AG04450 (cell line): ENCODE data around the gene GRIN2C. TPM values are rescaled to one million over a fixed set of nuclear protein-coding genes. Genes with fewer than 3 reads are reported as not detected.

Experiments
- CTCF ChIA-PET: fragments of 300-600, 350-600 bp; formaldehyde crosslinking; extraction: SDS; loops from one replicate; lab custom pipeline; 2022; ENCODE audit warnings: antibody characterized with exemption, inconsistent platforms; lab: Charles Lee
- POLR2A ChIA-PET: fragments of 350-600 bp; formaldehyde crosslinking; extraction: SDS; loops from one replicate; lab custom pipeline; 2021; ENCODE audit warnings: antibody characterized with exemption, inconsistent platforms; lab: Yijun Ruan, JAX
- DNase-seq: peaks from one replicate; pipeline ENCODE4 v3.0.0-alpha.2; 2011; ENCODE audit warnings: low read depth, low spot score
- H3K27ac ChIP-seq: one replicate; pipeline ENCODE4 v1.5.1; 2012; ENCODE audit warnings: low read depth, low read length, control low read depth
- H3K27me3 ChIP-seq: one replicate; pipeline ENCODE4 v1.6.0; 2012; ENCODE audit warnings: low read length; ENCODE audit not compliant: control insufficient read depth, insufficient read depth
- H3K4me3 ChIP-seq: 2 replicates; pipeline ENCODE4 v1.5.1; 2011; ENCODE audit warnings: mild to moderate bottlenecking, low read depth, low read length, control low read depth
- H3K9me3 ChIP-seq: 2 replicates; pipeline ENCODE4 v1.5.1; 2012; ENCODE audit warnings: low read length; ENCODE audit not compliant: control insufficient read depth, insufficient read depth
- polyA plus RNA-seq: library from polyadenylated mRNA; depleted of rRNA; stranded (reverse); fragments of >200 nt; gene quantifications from 2 replicates; pipeline ENCODE4 v1.2.3, GENCODE V29; 2011
- TF ChIP-seq, protein P1 (sequence below): IDR thresholded peaks from 2 replicates; pipeline ENCODE4 v1.5.1; 2011; ENCODE audit warnings: low read depth, low read length, control low read depth, inconsistent platforms

The GRIN2C gene
- polyA plus RNA-seq, 1 experiment = not detected

DNA sequence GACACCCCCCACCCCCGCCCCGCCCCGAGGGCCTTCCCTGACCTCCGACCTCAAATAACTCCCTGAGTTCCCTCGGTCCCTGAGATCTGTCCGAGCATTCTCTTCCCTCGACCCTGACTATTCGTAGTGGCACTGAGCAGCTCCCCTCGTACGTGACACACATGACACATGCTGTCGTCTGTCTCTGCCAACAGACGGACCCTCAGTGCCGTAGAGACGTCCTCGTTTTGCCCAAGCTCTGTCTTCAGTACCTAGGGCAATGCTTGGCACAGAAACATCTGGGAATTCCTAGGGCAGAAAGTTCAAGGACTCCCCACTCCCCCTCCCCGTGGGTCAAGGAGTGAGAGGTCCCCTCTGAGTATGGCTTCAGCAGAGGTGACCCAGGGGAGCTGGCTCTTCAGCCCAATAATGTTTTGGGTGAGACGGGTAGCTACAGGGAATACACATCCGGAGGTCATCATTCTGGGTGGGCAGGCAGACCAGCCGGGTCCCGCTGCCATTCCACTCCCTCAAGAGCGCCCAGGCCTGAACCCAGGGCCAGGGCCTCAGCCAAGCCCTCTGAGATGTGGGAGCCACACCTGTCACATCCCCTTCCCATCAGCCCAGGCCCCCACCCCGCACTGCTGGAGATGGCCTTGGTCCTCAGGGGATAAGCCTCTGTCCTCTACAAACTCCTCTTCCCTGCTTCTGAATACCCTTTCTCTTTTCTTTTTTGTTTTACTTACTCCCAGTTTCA lies 34.4 kb upstream of the GRIN2C start:
- DNase-seq = no peak
- H3K27ac ChIP-seq = no peak overlapping the region
- ChIA-PET CTCF (interaction anchor here (0.6 kb wide), 1 partner anchor 67 kb away, joined by 3 read pairs; no protein-coding TSS in a partner anchor), POLR2A (interaction anchor here (1.4 kb wide), 1 partner anchor 21 kb away, joined by 4 read pairs; the partner anchor contains the start of gene FDXR)
- H3K9me3 ChIP-seq = no peaks in the 10 kb centered on the region
- H3K4me3 ChIP-seq = no peak overlapping the region
- H3K27me3 ChIP-seq = peaks cover 74% of the 10 kb centered on the region
- TF ChIP-seq, protein P1, sequence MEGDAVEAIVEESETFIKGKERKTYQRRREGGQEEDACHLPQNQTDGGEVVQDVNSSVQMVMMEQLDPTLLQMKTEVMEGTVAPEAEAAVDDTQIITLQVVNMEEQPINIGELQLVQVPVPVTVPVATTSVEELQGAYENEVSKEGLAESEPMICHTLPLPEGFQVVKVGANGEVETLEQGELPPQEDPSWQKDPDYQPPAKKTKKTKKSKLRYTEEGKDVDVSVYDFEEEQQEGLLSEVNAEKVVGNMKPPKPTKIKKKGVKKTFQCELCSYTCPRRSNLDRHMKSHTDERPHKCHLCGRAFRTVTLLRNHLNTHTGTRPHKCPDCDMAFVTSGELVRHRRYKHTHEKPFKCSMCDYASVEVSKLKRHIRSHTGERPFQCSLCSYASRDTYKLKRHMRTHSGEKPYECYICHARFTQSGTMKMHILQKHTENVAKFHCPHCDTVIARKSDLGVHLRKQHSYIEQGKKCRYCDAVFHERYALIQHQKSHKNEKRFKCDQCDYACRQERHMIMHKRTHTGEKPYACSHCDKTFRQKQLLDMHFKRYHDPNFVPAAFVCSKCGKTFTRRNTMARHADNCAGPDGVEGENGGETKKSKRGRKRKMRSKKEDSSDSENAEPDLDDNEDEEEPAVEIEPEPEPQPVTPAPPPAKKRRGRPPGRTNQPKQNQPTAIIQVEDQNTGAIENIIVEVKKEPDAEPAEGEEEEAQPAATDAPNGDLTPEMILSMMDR = no peak

DNA sequence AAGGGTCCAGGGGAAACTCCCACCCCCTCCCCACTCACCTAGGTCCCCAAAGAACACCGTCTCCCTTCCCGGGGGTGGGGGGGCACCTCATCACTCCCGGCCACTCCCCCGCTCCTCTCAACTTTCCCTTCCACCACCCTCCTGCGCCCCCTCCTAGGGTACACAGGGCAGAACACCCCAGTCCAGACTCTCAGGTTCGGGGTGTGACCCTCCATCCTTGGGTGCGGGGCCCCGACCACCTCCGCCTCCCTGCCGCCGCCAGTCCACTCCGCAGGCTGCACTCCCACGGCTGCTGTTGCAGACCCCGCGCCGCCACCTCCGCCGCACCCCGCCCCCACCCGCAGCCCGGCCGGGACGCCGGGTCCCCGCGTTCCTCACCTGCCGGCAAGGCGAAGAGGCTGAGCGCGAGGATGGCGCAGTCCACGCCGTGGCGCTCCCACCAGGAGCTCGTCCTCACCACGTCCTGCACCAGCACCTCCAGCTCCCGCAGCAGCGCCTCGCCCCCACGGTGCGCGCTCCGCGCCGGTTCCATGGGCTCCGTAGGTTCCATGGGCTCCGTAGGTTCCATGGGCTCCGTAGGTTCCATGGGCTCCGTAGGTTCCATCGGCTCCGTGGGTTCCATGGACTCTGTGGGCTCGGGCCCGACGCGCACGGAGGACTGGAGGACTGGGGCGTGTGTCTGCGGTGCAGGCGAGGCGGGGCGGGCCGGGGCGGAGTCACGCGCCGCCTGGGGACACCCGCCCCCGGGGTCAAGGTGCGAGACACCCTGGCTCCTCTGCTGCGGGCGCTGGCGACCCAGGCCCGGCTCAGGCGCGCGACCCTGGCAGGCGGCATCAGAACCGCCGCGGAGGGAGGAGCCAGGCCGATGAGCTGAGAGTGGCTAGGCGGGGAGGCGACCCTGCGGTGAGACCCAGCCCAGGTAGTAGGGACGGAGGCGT lies 33.6 kb upstream of the GRIN2C start, which contains the start of gene FADS6:
Gene FADS6 (minus strand): TSS at position 660 of the 938 bp plus-strand sequence. CDS start 38 bp downstream, at position 622.
- no peak within 1 kb of the TSS for H3K27ac ChIP-seq
- peaks cover 77% of the 10 kb centered on the region for H3K27me3 ChIP-seq
- H3K4me3 ChIP-seq = no peak within 1 kb of the TSS
- ChIA-PET CTCF (no interaction called here), POLR2A (interaction anchor here (1.4 kb wide), 1 partner anchor 20 kb away, joined by 4 read pairs; the partner anchor contains the start of gene FDXR)
- TF ChIP-seq, protein P1 = no peak
- no peak for DNase-seq
- H3K9me3 ChIP-seq = no peaks in the 10 kb centered on the region

DNA sequence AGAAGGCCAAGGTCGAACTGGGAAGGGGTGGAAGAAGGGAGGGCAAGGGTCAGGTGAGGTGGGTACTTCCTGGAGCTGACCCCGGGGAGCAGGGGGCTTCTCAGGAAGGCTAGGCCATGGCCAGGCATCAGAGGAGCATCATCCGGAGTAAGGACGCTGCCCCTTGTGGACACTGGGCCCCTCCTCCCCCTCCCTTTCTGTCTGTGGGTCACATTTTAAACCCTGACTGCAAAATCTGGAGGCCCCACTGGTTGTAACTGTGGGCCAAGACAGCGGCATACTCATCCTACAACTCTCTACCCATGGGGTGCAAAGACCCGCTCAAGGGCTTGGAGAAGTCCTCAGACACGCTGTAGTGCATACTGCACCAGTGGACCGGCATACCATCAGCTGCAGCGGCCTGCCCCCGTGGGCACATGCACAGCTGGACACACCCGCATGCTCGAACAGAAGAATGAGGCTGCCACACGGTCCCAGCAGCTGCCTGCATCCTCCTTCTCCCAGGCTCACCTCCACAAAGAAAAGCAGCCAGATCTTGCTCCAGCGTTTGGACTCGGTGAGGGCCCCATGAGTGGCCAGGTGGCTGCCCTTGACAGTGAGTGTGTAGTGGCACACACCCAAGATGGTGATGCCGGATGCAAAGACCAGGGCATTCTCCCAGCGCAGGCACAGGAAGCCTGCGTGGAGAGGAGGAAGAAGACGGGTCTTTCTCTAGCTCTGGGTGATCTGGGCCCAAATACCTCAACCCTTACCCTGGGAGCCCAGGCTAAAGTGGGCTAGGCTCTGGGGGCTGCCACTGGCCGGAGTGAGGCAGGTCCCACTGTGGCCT lies 32.5 kb upstream of the GRIN2C start:
- Histone ChIP-seq H3K27ac (no peak overlapping the region), H3K4me3 (no peak overlapping the region), H3K9me3 (no peaks in the 10 kb centered on the region), H3K27me3 (peaks cover 72% of the 10 kb centered on the region)
- TF ChIP-seq, protein P1 = no peak
- POLR2A ChIA-PET = no interaction called here
- no peak for DNase-seq
- CTCF ChIA-PET = no interaction called here

DNA sequence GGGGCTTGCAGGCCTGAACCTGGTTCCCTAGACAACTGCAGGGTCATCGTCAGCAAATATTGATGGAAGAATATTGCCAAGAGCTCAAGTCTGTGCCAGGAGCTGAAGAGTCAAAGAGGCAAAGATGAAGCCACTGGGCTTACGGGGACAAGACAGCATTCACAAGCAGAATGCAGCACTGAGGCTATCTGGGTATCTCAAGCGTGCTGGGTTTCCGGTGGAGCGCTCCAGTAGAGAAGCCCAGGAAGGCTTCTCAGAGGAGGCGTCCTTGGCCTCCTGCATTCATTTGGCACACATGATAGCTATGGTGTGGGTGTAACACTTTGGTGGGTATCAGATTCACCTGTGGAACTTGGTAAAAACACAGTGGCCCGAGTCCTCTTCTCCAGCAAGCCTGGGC lies 30.9 kb upstream of the GRIN2C start:
- Histone ChIP-seq H3K27me3 (peaks cover 67% of the 10 kb centered on the region), H3K9me3 (no peaks in the 10 kb centered on the region), H3K4me3 (no peak overlapping the region), H3K27ac (no peak overlapping the region)
- TF ChIP-seq, protein P1 = no peak
- ChIA-PET POLR2A (no interaction called here), CTCF (no interaction called here)
- DNase-seq = no peak
